SK-N-SH treated with all-trans-retinoic acid at 6 μM for 48 hours (cell line): ENCODE results near the gene PYGL.

ENCODE experiments used
- ARNTL ChIP-seq: fragments of 450-650 bp; formaldehyde crosslinking; IDR thresholded peaks from 2 replicates; pipeline ENCODE4 v1.5.0; 2020; ENCODE audit warnings: low read depth, mild to moderate bottlenecking, moderate library complexity, borderline replicate concordance
- CREB5 ChIP-seq: fragments of 250-450 bp; sonication (Bioruptor Pico); IDR thresholded peaks from 2 replicates; pipeline ENCODE4 v1.5.1; 2020; ENCODE audit warnings: low read depth, mild to moderate bottlenecking, moderate library complexity
- CSDC2 ChIP-seq: fragments of 250-450 bp; sonication (Bioruptor Pico); IDR thresholded peaks from 2 replicates; pipeline ENCODE4 v1.5.0; 2020; ENCODE audit warnings: mild to moderate bottlenecking, moderate library complexity
- CSRNP3 ChIP-seq: fragments of 250-450 bp; sonication (Bioruptor Pico); IDR thresholded peaks from 2 replicates; pipeline ENCODE4 v1.5.1; 2021; ENCODE audit warnings: mild to moderate bottlenecking, moderate library complexity
- OSR1 ChIP-seq: fragments of 250-450 bp; sonication (Bioruptor Pico); IDR thresholded peaks from 2 replicates; pipeline ENCODE4 v1.8.0; 2022; ENCODE audit warnings: moderate library complexity, mild to moderate bottlenecking, inconsistent platforms
- PATZ1 ChIP-seq: fragments of 250-450 bp; sonication (Bioruptor Pico); IDR thresholded peaks from 2 replicates; pipeline ENCODE4 v1.8.0; 2020; ENCODE audit warnings: mild to moderate bottlenecking, moderate library complexity, borderline replicate concordance
- RARB ChIP-seq: fragments of 250-450 bp; sonication (Bioruptor Pico); IDR thresholded peaks from 2 replicates; pipeline ENCODE4 v1.8.0; 2021; ENCODE audit warnings: mild to moderate bottlenecking, moderate library complexity
- ZFP3 ChIP-seq: fragments of 250-450 bp; sonication (Bioruptor Pico); IDR thresholded peaks from 2 replicates; pipeline ENCODE4 v1.5.0; 2020; ENCODE audit warnings: mild to moderate bottlenecking, moderate library complexity
- ZNF565 ChIP-seq: fragments of 450-650 bp; formaldehyde crosslinking; conservative IDR thresholded peaks from 2 replicates; pipeline ENCODE4 v1.5.0; 2020; ENCODE audit warnings: low read depth, mild to moderate bottlenecking, moderate library complexity
- ZNF70 ChIP-seq: fragments of 450-650 bp; formaldehyde crosslinking; IDR thresholded peaks from 2 replicates; pipeline ENCODE4 v1.5.0; 2020; ENCODE audit warnings: mild to moderate bottlenecking, moderate library complexity

- TF ChIP-seq ZNF565 (CRISPR knock-in tag) (no peak), ARNTL (CRISPR knock-in tag) (no peak), CSRNP3 (CRISPR knock-in tag) (no peak), PATZ1 (CRISPR knock-in tag) (no peak), RARB (CRISPR knock-in tag) (no peak), ZNF70 (CRISPR knock-in tag) (no peak), OSR1 (CRISPR knock-in tag) (no peak), ZFP3 (CRISPR knock-in tag) (no peak), CSDC2 (no peak), CREB5 (no peak)
Observed at GRCh38 chr14:50874757-50875156, 69.5 kb downstream of the PYGL start.
